ENCODE measurements around the gene KLF13. TPM values are rescaled to one million over a fixed set of nuclear protein-coding genes. Genes with fewer than 3 reads are reported as not detected.
A peak's percentile ranks its signal among the peaks of the same experiment; 100 is the strongest.

The KLF13 gene
- total RNA-seq, 1 donor from 2014 or later, result 141 TPM

- Mint-ChIP-seq H3K27ac (ENCODE audit: unreplicated experiment) (peak overlapping the region; percentile 62), H3K4me1 (ENCODE audit: low read depth, unreplicated experiment) (peaks cover 69% of the 10 kb centered on the region), H3K27me3 (ENCODE audit: unreplicated experiment) (peaks cover 20% of the 10 kb centered on the region), H3K9me3 (ENCODE audit: unreplicated experiment) (peaks cover 27% of the 10 kb centered on the region), H3K4me3 (ENCODE audit: unreplicated experiment) (peak overlapping the region; percentile 67), H3K36me3 (ENCODE audit: unreplicated experiment) (no peaks in the 10 kb centered on the region)
- peak; percentile 79 for DNase-seq
- TF ChIP-seq CTCF (IDR thresholded peaks at IDR 0.05; ENCODE audit: partially characterized antibody, unreplicated experiment), result no peak
Measured at GRCh38 chr15:31365655-31366127, 39.1 kb downstream of the KLF13 start.

- no peaks in the 10 kb centered on the region for H3K36me3 Mint-ChIP-seq (ENCODE audit: unreplicated experiment)
- no peak for TF ChIP-seq CTCF (IDR thresholded peaks at IDR 0.05; ENCODE audit: partially characterized antibody, unreplicated experiment)
- H3K27ac Mint-ChIP-seq (ENCODE audit: unreplicated experiment), result peak overlapping the region; percentile 62
- DNase-seq, result no peak
- peaks cover 26% of the 10 kb centered on the region for H3K9me3 Mint-ChIP-seq (ENCODE audit: unreplicated experiment)
- H3K4me3 Mint-ChIP-seq (ENCODE audit: unreplicated experiment), result peak overlapping the region; percentile 67
- peaks cover 73% of the 10 kb centered on the region for H3K4me1 Mint-ChIP-seq (ENCODE audit: low read depth, unreplicated experiment)
- peaks cover 21% of the 10 kb centered on the region for H3K27me3 Mint-ChIP-seq (ENCODE audit: unreplicated experiment)
Measured at GRCh38 chr15:31366169-31366734, 39.6 kb downstream of the KLF13 start.

GRCh38 chr15:31367021-31367729, 40.5 kb downstream of the KLF13 start:
- no peak for DNase-seq
- Mint-ChIP-seq H3K27ac (ENCODE audit: unreplicated experiment) (peak overlapping the region; percentile 55), H3K4me3 (ENCODE audit: unreplicated experiment) (peak overlapping the region; percentile 38), H3K27me3 (ENCODE audit: unreplicated experiment) (peaks cover 21% of the 10 kb centered on the region), H3K9me3 (ENCODE audit: unreplicated experiment) (peaks cover 24% of the 10 kb centered on the region), H3K36me3 (ENCODE audit: unreplicated experiment) (no peaks in the 10 kb centered on the region), H3K4me1 (ENCODE audit: low read depth, unreplicated experiment) (peaks cover 70% of the 10 kb centered on the region)
- TF ChIP-seq CTCF (IDR thresholded peaks at IDR 0.05; ENCODE audit: partially characterized antibody, unreplicated experiment), result no peak

- H3K27ac Mint-ChIP-seq (ENCODE audit: unreplicated experiment), result peak overlapping the region; percentile 55
- H3K9me3 Mint-ChIP-seq (ENCODE audit: unreplicated experiment), result peaks cover 26% of the 10 kb centered on the region
- H3K27me3 Mint-ChIP-seq (ENCODE audit: unreplicated experiment), result peaks cover 24% of the 10 kb centered on the region
- DNase-seq, result no peak
- no peaks in the 10 kb centered on the region for H3K36me3 Mint-ChIP-seq (ENCODE audit: unreplicated experiment)
- H3K4me3 Mint-ChIP-seq (ENCODE audit: unreplicated experiment), result no peak overlapping the region
- H3K4me1 Mint-ChIP-seq (ENCODE audit: low read depth, unreplicated experiment), result peaks cover 67% of the 10 kb centered on the region
- TF ChIP-seq CTCF (IDR thresholded peaks at IDR 0.05; ENCODE audit: partially characterized antibody, unreplicated experiment), result no peak
Measured at GRCh38 chr15:31367730-31368344, 41.2 kb downstream of the KLF13 start.

- H3K36me3 Mint-ChIP-seq (ENCODE audit: unreplicated experiment), result no peaks in the 10 kb centered on the region
- TF ChIP-seq CTCF (IDR thresholded peaks at IDR 0.05; ENCODE audit: partially characterized antibody, unreplicated experiment), result no peak
- H3K9me3 Mint-ChIP-seq (ENCODE audit: unreplicated experiment), result peaks cover 33% of the 10 kb centered on the region
- H3K4me1 Mint-ChIP-seq (ENCODE audit: low read depth, unreplicated experiment), result peaks cover 65% of the 10 kb centered on the region
- H3K4me3 Mint-ChIP-seq (ENCODE audit: unreplicated experiment), result no peak overlapping the region
- H3K27me3 Mint-ChIP-seq (ENCODE audit: unreplicated experiment), result peaks cover 31% of the 10 kb centered on the region
- DNase-seq, result no peak
- peak overlapping the region; percentile 74 for H3K27ac Mint-ChIP-seq (ENCODE audit: unreplicated experiment)
Measured at GRCh38 chr15:31369727-31370126, 43.1 kb downstream of the KLF13 start.
